ENCODE results near the gene FZD4. TPM values are rescaled to one million over a fixed set of nuclear protein-coding genes. Genes with fewer than 3 reads are reported as not detected.

FZD4 gene
- total RNA-seq, result 7.9 and 12.9 TPM in 2 replicates

DNA sequence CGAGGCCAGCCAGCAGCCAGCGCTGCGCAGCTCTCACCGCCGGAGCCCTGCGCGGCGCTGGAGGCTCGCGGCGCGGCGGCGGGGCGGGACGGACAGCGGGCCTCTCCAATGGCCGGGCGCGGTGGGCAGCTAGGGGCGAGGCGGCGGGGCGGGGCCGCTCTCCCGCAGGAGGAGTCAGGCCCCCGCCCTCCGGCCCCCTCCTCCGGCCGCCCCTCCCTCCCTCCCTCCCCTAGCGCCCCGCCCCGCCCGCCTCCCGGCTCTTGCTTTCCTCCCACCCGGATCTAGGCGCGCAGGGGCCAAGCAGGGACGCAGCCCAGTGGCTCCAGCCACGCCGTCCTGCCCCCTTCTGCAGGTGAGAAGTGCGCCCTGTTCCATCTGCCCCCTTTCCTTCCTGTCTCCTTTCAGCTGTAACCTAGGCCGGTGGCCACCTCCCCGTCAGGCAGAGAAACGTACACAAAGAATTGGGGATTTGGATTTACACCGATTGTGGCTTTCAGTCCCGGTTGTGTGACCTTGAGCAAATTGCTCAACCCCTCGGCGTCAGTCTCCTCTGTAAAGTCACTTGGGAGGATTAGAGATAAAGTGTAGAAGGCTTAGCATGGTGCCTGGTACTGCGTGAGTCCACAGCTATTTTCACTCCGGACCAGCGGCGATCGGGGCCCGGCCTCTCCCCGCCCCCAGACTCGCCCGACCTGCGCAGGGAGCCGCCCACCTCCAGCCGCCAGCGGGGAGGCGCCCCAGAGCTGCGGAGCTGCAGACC is at the start of gene FZD4:
Gene FZD4 (minus strand): TSS at position 35 of the 760 bp plus-strand sequence. CDS start 310 bp downstream, outside the sequence.

Other genes starting within 250 kb of the FZD4 start
- gene PRSS23, start 154.9 kb downstream of the FZD4 start, total RNA-seq, result 10.1 and 180 TPM in 2 replicates
- gene TMEM135, start 82.5 kb upstream of the FZD4 start, total RNA-seq, result 25.9 and 33.0 TPM in 2 replicates

Data from placental pericyte (primary cell).